B cell (primary cell): ENCODE measurements around the gene MRM2. TPM values are rescaled to one million over a fixed set of nuclear protein-coding genes. Genes with fewer than 3 reads are reported as not detected.

Source experiments
- ATAC-seq: fragments of 200-7000 bp; cut with Tn5 transposase; one replicate; pipeline ENCODE4 v1.10.0; 2021; ENCODE audit warnings: low read depth, mild to moderate bottlenecking, moderate number of reproducible peaks, moderate library complexity
- CTCF ChIA-PET: fragments of 350-600 bp; sonication (Branson Sonifier 250); formaldehyde crosslinking; loops from one replicate; lab custom pipeline; 2021; ENCODE audit warnings: antibody characterized with exemption, inconsistent platforms; lab: Charles Lee
- POLR2A ChIA-PET: fragments of 350-600 bp; sonication (Branson Sonifier 250); formaldehyde crosslinking; loops from one replicate; lab custom pipeline; 2021; ENCODE audit warnings: antibody characterized with exemption; lab: Charles Lee
- DNase-seq: peaks from one replicate; pipeline ENCODE4 v3.0.0; 2013
- H2AFZ ChIP-seq: 2 replicates; pipeline ENCODE4 v1.6.1; 2012; ENCODE audit warnings: mild to moderate bottlenecking, low read depth, low read length; ENCODE audit not compliant: insufficient read depth, poor library complexity, severe bottlenecking
- H3K27ac ChIP-seq, 2 donors: 1 replicate in 1 of 2; 2 replicates in 1 of 2; pipeline ENCODE4 v1.5.1; 2012 to 2013; ENCODE audit warnings: low read length in 2 of 2, mild to moderate bottlenecking in 2 of 2, moderate library complexity in 1 of 2
- H3K27me3 ChIP-seq, 4 experiments: fragments of 200-600 bp in 1 of 4; sonication (generic) in 1 of 4; replicated peaks in 1 of 4; 1 replicate in 2 of 4; 2 replicates in 2 of 4; pipeline versions ENCODE4 v1.6.1 to v1.7.0; 2013 to 2016; ENCODE audit warnings: low read length in 3 of 4, mild to moderate bottlenecking in 2 of 4, mixed read lengths in 1 of 4, moderate library complexity in 1 of 4; ENCODE audit not compliant: insufficient read depth in 4 of 4, control insufficient read depth in 3 of 4; ENCODE audit errors: control extremely low read depth in 1 of 4
- H3K36me3 ChIP-seq, 2 experiments: replicated peaks in 1 of 2; 1 replicate in 1 of 2; 2 replicates in 1 of 2; pipeline versions ENCODE4 v1.6.1 to v1.7.1; 2013; ENCODE audit warnings: low read length in 1 of 2; ENCODE audit not compliant: insufficient read depth in 2 of 2, control insufficient read depth in 1 of 2; ENCODE audit errors: control extremely low read depth in 1 of 2, extremely low read depth in 1 of 2
- H3K4me1 ChIP-seq, 2 donors: fragments of 200-600 bp in 1 of 2; sonication (generic) in 1 of 2; 1 replicate in 1 of 2; 2 replicates in 1 of 2; pipeline versions ENCODE4 v1.5.1 to v1.6.1; 2013 to 2017; ENCODE audit warnings: low read length in 2 of 2; ENCODE audit not compliant: control insufficient read depth in 2 of 2, insufficient read depth in 2 of 2
- H3K4me2 ChIP-seq: replicated peaks from 2 replicates; pipeline ENCODE3; 2012; ENCODE audit warnings: mild to moderate bottlenecking, low read depth, low read length; ENCODE audit not compliant: poor library complexity, severe bottlenecking
- H3K4me3 ChIP-seq, 5 experiments: fragments of 200-600 bp in 1 of 5; sonication (generic) in 1 of 5; 1 replicate in 3 of 5; 2 replicates in 2 of 5; pipeline versions ENCODE4 v1.5.1 to v1.7.0; 2011 to 2016; ENCODE audit warnings: low read length in 4 of 5, mild to moderate bottlenecking in 4 of 5, low read depth in 2 of 5, control low read depth in 1 of 5, moderate library complexity in 1 of 5; ENCODE audit not compliant: insufficient read depth in 1 of 5; ENCODE audit errors: control extremely low read depth in 1 of 5, extremely low read depth in 1 of 5
- H3K79me2 ChIP-seq: fragments of 200-600 bp; sonication (generic); one replicate; pipeline ENCODE4 v1.6.0; 2016; ENCODE audit warnings: low read length; ENCODE audit not compliant: control insufficient read depth, insufficient read depth
- H3K9ac ChIP-seq: fragments of 200-600 bp; sonication (generic); 2 replicates; pipeline ENCODE4 v1.6.1; 2017; ENCODE audit warnings: mild to moderate bottlenecking, low read length, moderate library complexity
- H3K9me3 ChIP-seq, 3 donors: one replicate each; pipeline versions ENCODE4 v1.6.1 to v1.7.1; 2013; ENCODE audit warnings: low read length in 2 of 3; ENCODE audit not compliant: control insufficient read depth in 2 of 3, insufficient read depth in 1 of 3; ENCODE audit errors: control extremely low read depth in 1 of 3
- H4K20me1 ChIP-seq: 2 replicates; pipeline ENCODE4 v1.6.0; 2012; ENCODE audit warnings: mild to moderate bottlenecking, low read length; ENCODE audit not compliant: insufficient read depth, control insufficient read depth, poor library complexity, severe bottlenecking
- H3K27ac Mint-ChIP-seq: one replicate; pipeline ENCODE4 v1.8.0; 2021; ENCODE audit warnings: mixed read lengths
- H3K27me3 Mint-ChIP-seq: one replicate; pipeline ENCODE4 v1.8.0; 2021; ENCODE audit warnings: mixed read lengths
- H3K4me1 Mint-ChIP-seq: one replicate; pipeline ENCODE4 v1.8.0; 2021; ENCODE audit warnings: mixed read lengths
- H3K4me3 Mint-ChIP-seq: one replicate; pipeline ENCODE4 v1.8.0; 2021; ENCODE audit warnings: mixed read lengths
- H3K9me3 Mint-ChIP-seq: one replicate; pipeline ENCODE4 v1.8.0; 2022; ENCODE audit warnings: mixed read lengths; ENCODE audit not compliant: insufficient read depth
- EZH2 ChIP-seq: IDR thresholded peaks from 2 replicates; pipeline ENCODE4 v1.6.1; 2012; ENCODE audit warnings: borderline replicate concordance, low read depth, mild to moderate bottlenecking, moderate library complexity, low read length; ENCODE audit not compliant: insufficient read depth, poor library complexity, severe bottlenecking
- WGBS: methylation state at CpG from one replicate; pipeline ENCODE4 v1.1.5; 2013; ENCODE audit warnings: missing lambda C conversion rate; ENCODE audit not compliant: insufficient coverage; 5-methylcytosine and 5-hydroxymethylcytosine counted together
- intact Hi-C: fragments of 100-400 bp; cut with micrococcal nuclease; formaldehyde crosslinking; loops from one replicate; pipeline ENCODE4 v1.10.0; 2022
- polyA plus RNA-seq: library from polyadenylated mRNA; depleted of rRNA; stranded (reverse); fragments of >200 nt; gene quantifications from 2 replicates; pipeline ENCODE4 v1.2.3, GENCODE V29; 2012
- total RNA-seq, 2 donors: library from RNA; stranded (reverse); fragments of 120-200 nt in 1 of 2; gene quantifications; 1 replicate in 1 of 2; 2 replicates in 1 of 2; pipeline versions ENCODE4 v1.2.3 to v1.2.4, GENCODE V29; 2013 to 2022
- TF ChIP-seq, protein P1 (sequence below): fragments of 200-600 bp; IDR thresholded peaks from one replicate; pipeline ENCODE4 v1.8.0; 2022; ENCODE audit warnings: antibody characterized with exemption, mild to moderate bottlenecking

MRM2 gene
- total and polyA plus RNA-seq, 2 donors (not counting 1 experiment from before 2014, with no cell fraction given), result 9.2 to 29.0 TPM

DNA sequence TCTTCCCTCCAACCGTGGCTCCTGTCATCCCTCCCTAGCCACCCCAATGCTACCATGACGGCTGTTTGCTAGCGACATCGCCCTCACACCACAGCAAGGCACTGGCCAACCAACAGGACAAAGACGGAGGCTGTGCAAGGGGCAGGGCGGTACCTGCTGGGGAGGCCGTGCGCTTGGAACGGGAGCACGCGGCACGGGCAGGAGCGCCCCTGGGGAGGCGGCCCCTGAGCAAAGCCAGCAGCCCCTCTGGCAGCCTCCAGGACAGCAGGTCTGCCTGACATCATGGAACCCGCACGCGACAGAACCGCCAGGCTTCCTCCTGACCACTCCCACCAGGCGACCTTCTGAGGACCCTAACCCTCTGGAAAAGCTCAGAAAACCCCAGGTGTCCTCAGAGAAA is 22.0 kb downstream of the MRM2 start:
- peaks cover 0 to 74% of the 10 kb centered on the region in 2 experiments for H3K36me3 ChIP-seq
- Mint-ChIP-seq H3K4me1 (no peaks in the 10 kb centered on the region), H3K27ac (no peak overlapping the region), H3K4me3 (no peak overlapping the region), H3K9me3 (no peaks in the 10 kb centered on the region), H3K27me3 (no peaks in the 10 kb centered on the region)
- POLR2A ChIA-PET, result no interaction called here
- DNase-seq (no peak), ATAC-seq (no peak)
- H3K9ac ChIP-seq, result no peak overlapping the region
- CTCF ChIA-PET, result no interaction called here
- no peak overlapping the region for H3K4me2 ChIP-seq
- H2AFZ ChIP-seq, result no peak overlapping the region
- no peak overlapping the region for H3K4me3 ChIP-seq
- H3K4me1 ChIP-seq, result no peaks in the 10 kb centered on the region
- H3K27me3 ChIP-seq, result no peaks in the 10 kb centered on the region
- intact Hi-C loops, result no loop called here
- H4K20me1 ChIP-seq, result no peaks in the 10 kb centered on the region
- peaks cover 29% of the 10 kb centered on the region for H3K79me2 ChIP-seq
- 98% methylated on average over 16 of the region's 19 CpGs for WGBS
- H3K9me3 ChIP-seq, result no peaks in the 10 kb centered on the region
- H3K27ac ChIP-seq, result no peak overlapping the region
- no peak for TF ChIP-seq EZH2
- TF ChIP-seq, protein P1, sequence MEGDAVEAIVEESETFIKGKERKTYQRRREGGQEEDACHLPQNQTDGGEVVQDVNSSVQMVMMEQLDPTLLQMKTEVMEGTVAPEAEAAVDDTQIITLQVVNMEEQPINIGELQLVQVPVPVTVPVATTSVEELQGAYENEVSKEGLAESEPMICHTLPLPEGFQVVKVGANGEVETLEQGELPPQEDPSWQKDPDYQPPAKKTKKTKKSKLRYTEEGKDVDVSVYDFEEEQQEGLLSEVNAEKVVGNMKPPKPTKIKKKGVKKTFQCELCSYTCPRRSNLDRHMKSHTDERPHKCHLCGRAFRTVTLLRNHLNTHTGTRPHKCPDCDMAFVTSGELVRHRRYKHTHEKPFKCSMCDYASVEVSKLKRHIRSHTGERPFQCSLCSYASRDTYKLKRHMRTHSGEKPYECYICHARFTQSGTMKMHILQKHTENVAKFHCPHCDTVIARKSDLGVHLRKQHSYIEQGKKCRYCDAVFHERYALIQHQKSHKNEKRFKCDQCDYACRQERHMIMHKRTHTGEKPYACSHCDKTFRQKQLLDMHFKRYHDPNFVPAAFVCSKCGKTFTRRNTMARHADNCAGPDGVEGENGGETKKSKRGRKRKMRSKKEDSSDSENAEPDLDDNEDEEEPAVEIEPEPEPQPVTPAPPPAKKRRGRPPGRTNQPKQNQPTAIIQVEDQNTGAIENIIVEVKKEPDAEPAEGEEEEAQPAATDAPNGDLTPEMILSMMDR, result no peak

- Mint-ChIP-seq H3K4me1 (no peaks in the 10 kb centered on the region), H3K4me3 (no peak overlapping the region), H3K27me3 (no peaks in the 10 kb centered on the region), H3K27ac (no peak overlapping the region), H3K9me3 (no peaks in the 10 kb centered on the region)
- Histone ChIP-seq H3K27me3 (no peaks in the 10 kb centered on the region), H2AFZ (no peak overlapping the region), H3K9ac (no peak overlapping the region), H3K27ac (no peak overlapping the region), H3K4me2 (no peak overlapping the region), H3K36me3 (peaks cover 0 to 73% of the 10 kb centered on the region in 2 experiments), H3K4me1 (no peaks in the 10 kb centered on the region), H3K9me3 (no peaks in the 10 kb centered on the region), H3K4me3 (no peak overlapping the region), H4K20me1 (no peaks in the 10 kb centered on the region), H3K79me2 (peaks cover 25% of the 10 kb centered on the region)
- intact Hi-C loops, result no loop called here
- ChIA-PET CTCF (no interaction called here), POLR2A (no interaction called here)
- WGBS, result 98% methylated on average over 6 of the region's 8 CpGs
- TF ChIP-seq, protein P1, result no peak
- no peak for TF ChIP-seq EZH2
- no peak for ATAC-seq
- DNase-seq, result no peak
Observed at GRCh38 chr7:2219606-2220005, 22.4 kb downstream of the MRM2 start.
